HepG2 (cell line): ENCODE data around the gene HEXIM1. TPM values are rescaled to one million over a fixed set of nuclear protein-coding genes. Genes with fewer than 3 reads are reported as not detected.

ENCODE experiments used
- AKAP8 ChIP-seq: sonication (generic); formaldehyde crosslinking; IDR thresholded peaks from 2 replicates; pipeline ENCODE4 v1.5.1; 2020; ENCODE audit warnings: mild to moderate bottlenecking, missing genetic modification reagents
- ARNTL ChIP-seq: sonication (generic); formaldehyde crosslinking; IDR thresholded peaks from 2 replicates; pipeline ENCODE4 v1.4.0; 2020; ENCODE audit warnings: mild to moderate bottlenecking, missing genetic modification reagents
- CEBPG ChIP-seq: IDR thresholded peaks from 2 replicates; pipeline ENCODE4 v1.6.1; 2016
- CREB1 ChIP-seq, 2 experiments: fragments of 450-650 bp in 1 of 2; IDR thresholded peaks; 2 replicates each; pipeline ENCODE4 v1.6.1; 2016 to 2017; ENCODE audit warnings: control low read depth in 1 of 2, mild to moderate bottlenecking in 1 of 2, missing compliant biosample characterization in 1 of 2, missing genetic modification characterization in 1 of 2
- FOXA3 ChIP-seq: IDR thresholded peaks from 2 replicates; pipeline ENCODE4 v1.6.1; 2016; ENCODE audit warnings: missing genetic modification reagents, missing compliant biosample characterization
- FOXC1 ChIP-seq: sonication (generic); formaldehyde crosslinking; IDR thresholded peaks from 2 replicates; pipeline ENCODE4 v1.8.0; 2022; ENCODE audit warnings: mild to moderate bottlenecking, missing genetic modification reagents, borderline replicate concordance
- GRHL1 ChIP-seq: sonication (generic); formaldehyde crosslinking; conservative IDR thresholded peaks from 2 replicates; pipeline ENCODE4 v1.8.0; 2022; ENCODE audit warnings: missing genetic modification reagents
- KDM5B ChIP-seq: sonication (generic); formaldehyde crosslinking; IDR thresholded peaks from 2 replicates; pipeline ENCODE4 v1.4.0; 2020; ENCODE audit warnings: missing genetic modification reagents, mild to moderate bottlenecking, borderline replicate concordance
- LCORL ChIP-seq, 2 experiments: fragments of 450-650 bp in 1 of 2; sonication (generic) in 1 of 2; formaldehyde crosslinking in 1 of 2; IDR thresholded peaks; 2 replicates each; pipeline versions ENCODE4 v1.5.0 to v1.6.1; 2017 to 2020; ENCODE audit warnings: antibody characterized with exemption in 1 of 2, missing genetic modification reagents in 1 of 2
- MED1 ChIP-seq: sonication (generic); formaldehyde crosslinking; IDR thresholded peaks from 2 replicates; pipeline ENCODE4 v1.4.0; 2020; ENCODE audit warnings: missing genetic modification reagents
- MLLT10 ChIP-seq: sonication (generic); formaldehyde crosslinking; IDR thresholded peaks from 2 replicates; pipeline ENCODE4 v1.4.0; 2020; ENCODE audit warnings: missing genetic modification reagents
- SNAPC2 ChIP-seq: sonication (generic); formaldehyde crosslinking; IDR thresholded peaks from 2 replicates; pipeline ENCODE4 v1.8.1; 2022; ENCODE audit warnings: mild to moderate bottlenecking, missing genetic modification reagents
- ZBTB10 ChIP-seq: sonication (generic); formaldehyde crosslinking; IDR thresholded peaks from 2 replicates; pipeline ENCODE4 v1.4.0; 2020; ENCODE audit warnings: missing genetic modification reagents, borderline replicate concordance
- ZFP82 ChIP-seq: sonication (generic); formaldehyde crosslinking; IDR thresholded peaks from 2 replicates; pipeline ENCODE4 v1.5.1; 2020; ENCODE audit warnings: mild to moderate bottlenecking, missing genetic modification reagents, borderline replicate concordance
- ZFY ChIP-seq: sonication (generic); formaldehyde crosslinking; IDR thresholded peaks from 2 replicates; pipeline ENCODE4 v1.4.0; 2020; ENCODE audit warnings: missing genetic modification reagents
- ZFYVE20 ChIP-seq: sonication (generic); formaldehyde crosslinking; IDR thresholded peaks from 2 replicates; pipeline ENCODE4 v1.8.0; 2023; ENCODE audit warnings: low read depth, mild to moderate bottlenecking, moderate library complexity, missing genetic modification reagents, borderline replicate concordance
- ZNF234 ChIP-seq: sonication (generic); formaldehyde crosslinking; conservative IDR thresholded peaks from 2 replicates; pipeline ENCODE4 v1.5.1; 2020; ENCODE audit warnings: mild to moderate bottlenecking, missing genetic modification reagents
- ZNF260 ChIP-seq: sonication (generic); formaldehyde crosslinking; IDR thresholded peaks from 2 replicates; pipeline ENCODE4 v1.4.0; 2020; ENCODE audit warnings: missing genetic modification reagents, low read depth, mild to moderate bottlenecking, borderline replicate concordance
- ZNF567 ChIP-seq: sonication (generic); formaldehyde crosslinking; IDR thresholded peaks from 2 replicates; pipeline ENCODE4 v1.8.1; 2023; ENCODE audit warnings: mild to moderate bottlenecking, missing genetic modification reagents, borderline replicate concordance
- ZNF569 ChIP-seq: sonication (generic); formaldehyde crosslinking; IDR thresholded peaks from 2 replicates; pipeline ENCODE4 v1.5.0; 2020; ENCODE audit warnings: mild to moderate bottlenecking, missing genetic modification reagents, moderate library complexity, borderline replicate concordance
- ZNF614 ChIP-seq: IDR thresholded peaks from 2 replicates; pipeline ENCODE4 v1.6.1; 2018; ENCODE audit warnings: missing biosample characterization, missing genetic modification reagents, inconsistent platforms, borderline replicate concordance
- ZNF678 ChIP-seq: sonication (generic); formaldehyde crosslinking; IDR thresholded peaks from 2 replicates; pipeline ENCODE4 v1.4.0; 2020; ENCODE audit warnings: mild to moderate bottlenecking, missing genetic modification reagents
- polyA plus RNA-seq, 8 experiments: library from polyadenylated mRNA; depleted of rRNA in 3 of 8; stranded (reverse) in 7 of 8; unstranded in 1 of 8; fragments of >200 nt; fragmentation: Illumina TruSeq in 4 of 8; extraction: Trizol in 4 of 8; gene quantifications; 2 replicates each; pipeline versions ENCODE4 v1.2.1 to v1.2.3, GENCODE V29; 2011 to 2016; ENCODE audit warnings: low read depth in 4 of 8, missing spikeins in 1 of 8, mixed read lengths in 1 of 8; ENCODE audit not compliant: insufficient read depth in 1 of 8
- total RNA-seq, 5 experiments: library from RNA; depleted of rRNA; stranded (reverse); fragments of >200 nt; fragmentation: Illumina TruSeq; extraction: Trizol; gene quantifications; 2 replicates each; pipeline ENCODE4 v1.2.3, GENCODE V29; 2016; ENCODE audit warnings: low read depth in 1 of 5
- TF ChIP-seq, protein P1 (sequence below): IDR thresholded peaks from 2 replicates; pipeline ENCODE4 v1.6.1; 2016; ENCODE audit warnings: missing biosample characterization, missing genetic modification reagents, low read depth

Gene HEXIM1
- total and polyA plus RNA-seq, 2 of the 13 experiments (the other 11 are each of a cell fraction or from before 2014, with no cell fraction given): 10.5 to 16.6 TPM

- TF ChIP-seq, protein P1, sequence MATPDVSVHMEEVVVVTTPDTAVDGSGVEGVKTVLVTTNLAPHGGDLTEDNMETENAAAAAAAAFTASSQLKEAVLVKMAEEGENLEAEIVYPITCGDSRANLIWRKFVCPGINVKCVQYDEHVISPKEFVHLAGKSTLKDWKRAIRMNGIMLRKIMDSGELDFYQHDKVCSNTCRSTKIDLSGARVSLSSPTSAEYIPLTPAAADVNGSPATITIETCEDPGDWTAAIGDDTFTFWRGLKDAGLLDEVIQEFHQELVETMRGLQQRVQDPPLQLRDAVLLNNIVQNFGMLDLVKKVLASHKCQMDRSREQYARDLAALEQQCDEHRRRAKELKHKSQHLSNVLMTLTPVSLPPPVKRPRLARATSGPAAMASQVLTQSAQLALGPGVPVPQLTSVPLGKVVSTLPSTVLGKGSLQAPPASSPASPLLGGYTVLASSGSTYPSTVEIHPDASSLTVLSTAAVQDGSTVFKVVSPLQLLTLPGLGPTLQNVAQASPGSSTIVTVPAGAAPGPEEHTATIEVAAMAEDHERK: 0 out of 2 replicates have a peak, but pooled peaks have one; percentile 42
- TF ChIP-seq ZFY (CRISPR knock-in tag): peak; percentile 68
- no peak for TF ChIP-seq LCORL (IDR thresholded peaks at IDR 0.05)
- peak; percentile 99 for TF ChIP-seq LCORL (CRISPR knock-in tag; IDR thresholded peaks at IDR 0.05)
- no peak for TF ChIP-seq CREB1 (IDR thresholded peaks at IDR 0.05)
- peak; percentile 61 for TF ChIP-seq CREB1 (CRISPR knock-in tag; IDR thresholded peaks at IDR 0.05)
- peak; percentile 66 for TF ChIP-seq ARNTL (CRISPR knock-in tag)
- no peak for TF ChIP-seq GRHL1 (CRISPR knock-in tag)
- no peak for TF ChIP-seq ZNF678 (CRISPR knock-in tag)
- no peak; the same call in 1 of the 2 replicates for TF ChIP-seq ZNF260 (CRISPR knock-in tag)
- TF ChIP-seq SNAPC2 (CRISPR knock-in tag): peak; percentile 25; the same call in 1 of the 2 replicates
- peak; percentile 91; the same call in 1 of the 2 replicates for TF ChIP-seq AKAP8 (CRISPR knock-in tag)
- TF ChIP-seq ZNF569: no peak
- peak; percentile 39 for TF ChIP-seq ZNF614 (CRISPR knock-in tag)
- TF ChIP-seq ZBTB10: peak; percentile 100
- TF ChIP-seq MLLT10 (CRISPR knock-in tag): no peak
- TF ChIP-seq FOXC1 (CRISPR knock-in tag): peak; percentile 95
- 0 out of 2 replicates have a peak, but pooled peaks have one; percentile 55 for TF ChIP-seq ZFYVE20 (CRISPR knock-in tag)
- TF ChIP-seq KDM5B (CRISPR knock-in tag): peak; percentile 81; the same call in 1 of the 2 replicates
- peak; percentile 9; the same call in 1 of the 2 replicates for TF ChIP-seq CEBPG (CRISPR knock-in tag)
- peak; percentile 34; the same call in 1 of the 2 replicates for TF ChIP-seq ZNF567 (CRISPR knock-in tag)
- TF ChIP-seq MED1 (CRISPR knock-in tag): peak; percentile 89
- TF ChIP-seq ZNF234 (CRISPR knock-in tag): peak; percentile 62; the same call in 1 of the 2 replicates
- TF ChIP-seq ZFP82 (CRISPR knock-in tag): 0 out of 2 replicates have a peak, but pooled peaks have one; percentile 2
- TF ChIP-seq FOXA3: peak; percentile 94
Measured at GRCh38 chr17:45171338-45172231, 23.3 kb downstream of the HEXIM1 start (continued).
